A673 (cell line): ENCODE data around the gene HMGCLL1. TPM values are rescaled to one million over a fixed set of nuclear protein-coding genes. Genes with fewer than 3 reads are reported as not detected.

Experiments used
- BruUV-seq: library from RNA; stranded (reverse); fragments of 400-500 nt; replicated peaks from 2 replicates; lab custom pipeline; 2021; lab: Mats Ljungman, UMichigan
- CTCF ChIA-PET: fragments of 300-600 bp; sonication (Branson Sonifier 250); formaldehyde crosslinking; loops from one replicate; lab custom pipeline; 2022; ENCODE audit warnings: antibody characterized with exemption; lab: Charles Lee
- POLR2A ChIA-PET: fragments of 300-600 bp; sonication (Branson Sonifier 250); formaldehyde crosslinking; loops from one replicate; lab custom pipeline; 2022; ENCODE audit warnings: antibody characterized with exemption; ENCODE audit not compliant: low non-redundant PET; lab: Charles Lee
- DNase-seq: peaks from one replicate; pipeline ENCODE4 v3.0.0-alpha.2; 2015; ENCODE audit warnings: low spot score
- H3K27ac ChIP-seq: fragments of 200-600 bp; sonication (generic); 2 replicates; pipeline ENCODE4 v1.5.1; 2016; ENCODE audit warnings: mixed run types, low read depth, mild to moderate bottlenecking, mixed read lengths, antibody characterized with exemption, low read length; ENCODE audit not compliant: poor library complexity, severe bottlenecking
- H3K27me3 ChIP-seq: fragments of 200-600 bp; sonication (generic); replicated peaks from 2 replicates; pipeline ENCODE4 v1.6.1; 2017; ENCODE audit warnings: mixed run types, low read depth, mild to moderate bottlenecking, mixed read lengths, antibody characterized with exemption, low read length; ENCODE audit not compliant: insufficient read depth, poor library complexity
- H3K36me3 ChIP-seq: fragments of 200-600 bp; sonication (generic); 2 replicates; pipeline ENCODE4 v1.6.1; 2016; ENCODE audit warnings: mixed run types, mild to moderate bottlenecking, mixed read lengths, antibody characterized with exemption, low read length; ENCODE audit not compliant: insufficient read depth, poor library complexity, severe bottlenecking
- H3K4me1 ChIP-seq: fragments of 200-600 bp; sonication (generic); 2 replicates; pipeline ENCODE4 v1.6.1; 2017; ENCODE audit warnings: mixed run types, mild to moderate bottlenecking, mixed read lengths, antibody characterized with exemption, low read length; ENCODE audit not compliant: insufficient read depth, poor library complexity, severe bottlenecking
- H3K4me3 ChIP-seq: fragments of 200-600 bp; sonication (generic); 2 replicates; pipeline ENCODE4 v1.5.1; 2016; ENCODE audit warnings: low read depth, mixed run types, mild to moderate bottlenecking, mixed read lengths, low read length; ENCODE audit not compliant: poor library complexity, severe bottlenecking
- H3K9me3 ChIP-seq: fragments of 200-600 bp; sonication (generic); 2 replicates; pipeline ENCODE4 v1.6.1; 2016; ENCODE audit warnings: mixed run types, low read depth, mild to moderate bottlenecking, mixed read lengths, antibody characterized with exemption, low read length; ENCODE audit not compliant: poor library complexity, severe bottlenecking
- EZH2 ChIP-seq: fragments of 200-600 bp; sonication (generic); IDR thresholded peaks from 2 replicates; pipeline ENCODE4 v1.6.1; 2017; ENCODE audit warnings: borderline replicate concordance, low read depth, mild to moderate bottlenecking, mixed read lengths, antibody characterized with exemption, low read length; ENCODE audit not compliant: poor library complexity, severe bottlenecking
- intact Hi-C: fragments of 100-400 bp; cut with micrococcal nuclease; formaldehyde crosslinking; loops from one replicate; pipeline ENCODE4 v1.10.0; 2022; ENCODE audit not compliant: unreplicated experiment
- total RNA-seq: library from RNA; stranded (reverse); gene quantifications from 2 replicates; pipeline ENCODE4 v1.2.3, GENCODE V29; 2021
- TF ChIP-seq, protein P1 (sequence below): fragments of 300-800, 200-600 bp; sonication (generic); conservative IDR thresholded peaks from 2 replicates; pipeline ENCODE4 v1.5.1; 2017; ENCODE audit warnings: low read depth, mild to moderate bottlenecking, antibody characterized with exemption, low read length, moderate library complexity, mixed read lengths

HMGCLL1 gene
- total RNA-seq, 1 experiment from 2014 or later, result not detected

DNA sequence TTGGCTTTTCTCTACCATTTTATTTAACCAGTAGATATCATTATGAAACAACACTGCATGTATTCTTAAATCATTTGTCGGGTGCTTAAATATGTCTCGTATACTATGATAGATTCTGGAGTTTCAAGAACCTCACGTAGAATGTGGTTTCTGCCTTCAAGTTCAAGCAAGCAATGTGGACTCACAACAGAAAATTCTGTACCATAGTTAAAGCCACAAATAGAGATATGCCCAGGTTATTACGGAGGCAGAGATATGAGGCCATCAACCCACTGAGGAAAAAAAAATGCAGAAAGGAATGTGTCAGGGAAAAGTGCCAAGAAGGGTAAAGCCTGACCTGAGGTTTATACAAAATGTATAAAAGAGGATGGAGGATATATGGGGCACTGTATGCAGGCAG, 141.9 kb downstream of the HMGCLL1 start:
- TF ChIP-seq, protein P1, sequence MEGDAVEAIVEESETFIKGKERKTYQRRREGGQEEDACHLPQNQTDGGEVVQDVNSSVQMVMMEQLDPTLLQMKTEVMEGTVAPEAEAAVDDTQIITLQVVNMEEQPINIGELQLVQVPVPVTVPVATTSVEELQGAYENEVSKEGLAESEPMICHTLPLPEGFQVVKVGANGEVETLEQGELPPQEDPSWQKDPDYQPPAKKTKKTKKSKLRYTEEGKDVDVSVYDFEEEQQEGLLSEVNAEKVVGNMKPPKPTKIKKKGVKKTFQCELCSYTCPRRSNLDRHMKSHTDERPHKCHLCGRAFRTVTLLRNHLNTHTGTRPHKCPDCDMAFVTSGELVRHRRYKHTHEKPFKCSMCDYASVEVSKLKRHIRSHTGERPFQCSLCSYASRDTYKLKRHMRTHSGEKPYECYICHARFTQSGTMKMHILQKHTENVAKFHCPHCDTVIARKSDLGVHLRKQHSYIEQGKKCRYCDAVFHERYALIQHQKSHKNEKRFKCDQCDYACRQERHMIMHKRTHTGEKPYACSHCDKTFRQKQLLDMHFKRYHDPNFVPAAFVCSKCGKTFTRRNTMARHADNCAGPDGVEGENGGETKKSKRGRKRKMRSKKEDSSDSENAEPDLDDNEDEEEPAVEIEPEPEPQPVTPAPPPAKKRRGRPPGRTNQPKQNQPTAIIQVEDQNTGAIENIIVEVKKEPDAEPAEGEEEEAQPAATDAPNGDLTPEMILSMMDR, result no peak
- no peak for DNase-seq
- Histone ChIP-seq H3K4me1 (peaks cover 4% of the 10 kb centered on the region), H3K9me3 (no peaks in the 10 kb centered on the region), H3K36me3 (no peaks in the 10 kb centered on the region), H3K4me3 (no peak overlapping the region), H3K27ac (no peak overlapping the region), H3K27me3 (no peaks in the 10 kb centered on the region)
- BruUV-seq, result no TSS peak
- POLR2A ChIA-PET, result no interaction called here
- intact Hi-C loops, result no loop called here
- CTCF ChIA-PET, result no interaction called here

DNA sequence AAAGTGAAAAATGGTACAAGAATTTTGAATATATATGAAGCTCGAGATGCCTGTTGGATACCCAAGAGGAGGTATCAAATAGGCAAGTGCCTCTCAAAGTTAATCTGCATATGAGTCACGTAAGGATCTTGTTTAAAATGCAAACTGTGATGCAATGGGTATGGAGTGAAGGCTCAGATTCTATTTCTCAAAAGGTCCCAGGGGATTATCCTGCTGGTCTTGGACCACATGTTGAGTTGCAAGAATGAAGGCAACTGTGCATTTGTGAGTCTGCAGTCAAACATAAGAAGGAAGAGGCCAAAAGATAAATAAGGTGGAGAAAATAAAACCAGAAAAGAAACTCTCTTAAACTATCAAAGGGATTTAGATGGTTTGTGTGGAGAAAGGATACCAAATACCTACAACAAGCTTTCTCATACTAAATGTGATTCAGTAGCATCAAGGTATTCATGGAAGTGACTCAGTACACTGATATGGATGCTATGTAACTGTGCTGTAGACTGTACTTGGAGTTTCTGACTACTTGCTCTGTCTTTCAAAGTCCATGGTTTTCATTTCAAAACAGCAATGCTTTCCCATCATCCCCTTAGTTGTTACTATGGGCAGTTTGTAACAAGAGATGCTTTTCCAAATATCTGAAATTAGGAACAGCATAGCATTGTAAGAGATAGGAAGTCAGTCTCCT, 145.4 kb downstream of the HMGCLL1 start:
- Histone ChIP-seq H3K4me1 (peaks cover 4% of the 10 kb centered on the region), H3K4me3 (no peak overlapping the region), H3K27ac (no peak overlapping the region), H3K36me3 (no peaks in the 10 kb centered on the region), H3K27me3 (no peaks in the 10 kb centered on the region), H3K9me3 (no peaks in the 10 kb centered on the region)
- CTCF ChIA-PET, result no interaction called here
- TF ChIP-seq, protein P1, result no peak
- TF ChIP-seq EZH2, result no peak
- intact Hi-C loops, result no loop called here
- POLR2A ChIA-PET, result no interaction called here
- no TSS peak for BruUV-seq
- DNase-seq, result peak; percentile 89

DNA sequence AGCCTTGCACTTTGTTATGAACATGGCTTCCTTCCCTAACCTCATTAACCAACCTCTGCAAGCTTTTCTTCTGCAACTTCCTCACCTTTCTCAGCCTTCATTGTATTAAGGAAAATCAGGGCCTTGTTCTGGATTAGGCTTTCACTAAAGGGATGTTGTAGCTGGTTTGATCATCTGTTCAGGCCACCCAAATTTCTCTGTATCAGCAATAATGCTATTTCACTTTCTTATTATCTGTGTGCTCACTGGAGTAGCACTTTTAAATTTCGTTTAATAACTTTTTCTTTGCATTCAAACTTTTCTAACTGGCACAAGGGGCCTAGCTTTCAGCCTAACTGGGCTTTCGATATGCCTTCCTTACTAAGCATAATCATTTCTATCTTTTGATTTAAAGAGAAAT, 155.1 kb downstream of the HMGCLL1 start:
- Histone ChIP-seq H3K9me3 (no peaks in the 10 kb centered on the region), H3K4me3 (no peak overlapping the region), H3K36me3 (no peaks in the 10 kb centered on the region), H3K4me1 (no peaks in the 10 kb centered on the region), H3K27me3 (no peaks in the 10 kb centered on the region), H3K27ac (no peak overlapping the region)
- no peak for TF ChIP-seq EZH2
- TF ChIP-seq, protein P1, result no peak
- ChIA-PET CTCF (no interaction called here), POLR2A (no interaction called here)
- intact Hi-C loops, result no loop called here
- no TSS peak for BruUV-seq
- no peak for DNase-seq
